ENCODE results near the gene TDRD7. TPM values are rescaled to one million over a fixed set of nuclear protein-coding genes. Genes with fewer than 3 reads are reported as not detected.
A peak's percentile ranks its signal among the peaks of the same experiment; 100 is the strongest.

The TDRD7 gene
- total RNA-seq, 1 donor from 2014 or later, result 15.1 TPM

DNA sequence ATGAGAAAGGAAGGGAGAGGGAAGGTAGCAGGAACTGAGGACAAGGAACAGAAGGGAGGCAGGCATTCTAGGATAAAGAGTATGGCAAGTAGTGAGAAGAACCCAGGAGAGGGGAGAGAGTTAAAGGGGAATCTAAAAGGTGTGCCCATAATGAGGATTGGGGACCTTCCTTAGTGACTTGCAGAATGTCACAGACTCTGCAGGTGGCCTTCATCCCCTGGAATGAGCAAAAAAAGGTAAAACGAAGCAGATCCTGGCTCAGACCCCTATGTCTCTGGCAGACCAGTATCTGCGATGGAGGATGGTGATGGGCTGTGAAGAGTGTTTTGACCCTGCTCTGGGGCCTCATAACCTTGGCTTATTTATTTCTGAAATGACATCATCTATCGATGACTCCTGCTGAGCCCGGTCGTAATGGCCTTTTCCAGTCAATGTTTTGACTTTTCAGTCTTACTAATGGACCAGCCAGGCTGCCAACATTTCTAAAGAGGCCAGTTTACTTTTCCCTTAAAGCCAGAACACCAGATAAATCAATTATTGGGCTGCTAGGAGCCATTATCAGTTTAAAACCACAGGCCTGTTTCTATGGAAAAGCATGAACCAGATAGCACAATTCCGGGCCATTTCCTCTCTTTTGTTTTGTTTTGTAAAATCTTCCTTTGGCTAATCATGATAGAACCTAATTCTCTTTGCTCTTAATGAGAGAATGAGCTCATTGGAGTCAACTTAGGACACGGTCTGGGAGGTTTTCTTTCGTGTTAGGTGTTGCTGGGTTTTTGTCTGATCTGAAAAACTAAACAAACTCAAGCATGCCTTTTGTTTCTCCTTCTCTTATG lies 92.7 kb downstream of the TDRD7 start:
- DNase-seq (ENCODE audit: low spot score), result no peak

DNA sequence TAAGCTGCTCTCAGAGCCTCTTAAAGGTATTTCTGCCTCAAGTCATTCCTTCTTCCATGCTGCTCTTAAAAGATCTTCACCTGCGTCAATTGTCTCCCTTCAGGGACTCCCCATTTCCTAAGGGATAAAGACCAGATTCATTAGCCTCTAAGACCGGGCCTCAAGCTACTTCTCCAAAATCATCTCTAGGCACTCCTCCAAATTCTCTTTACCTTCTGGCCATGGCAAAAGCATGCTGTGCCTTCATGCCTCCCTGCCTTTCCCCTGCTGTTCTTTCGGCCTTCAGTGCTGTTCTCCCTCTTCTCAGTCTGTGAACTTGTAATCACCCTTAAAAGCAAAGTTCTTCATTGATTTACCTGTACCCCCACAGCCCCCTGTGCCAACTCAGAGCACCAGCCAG lies 93.9 kb downstream of the TDRD7 start:
- no peak for DNase-seq (ENCODE audit: low spot score)

DNA sequence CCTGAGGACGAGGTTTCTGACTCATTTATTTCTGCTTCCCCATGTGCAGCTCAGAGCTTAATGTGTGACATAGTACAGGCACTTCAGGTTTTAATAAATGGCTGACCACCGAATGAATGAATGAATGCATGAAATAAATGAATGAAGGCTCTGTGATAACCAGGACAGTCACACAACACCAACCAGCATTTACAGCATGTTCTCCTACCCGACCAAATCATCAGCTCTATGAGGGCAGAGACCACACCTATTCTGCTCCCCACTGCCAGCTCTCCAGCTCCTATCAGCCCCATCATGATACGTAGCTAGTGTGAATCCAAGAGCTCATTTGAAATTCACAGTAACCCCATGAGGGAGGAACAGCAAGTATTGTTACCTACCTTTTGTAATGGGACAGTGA lies 94.4 kb downstream of the TDRD7 start:
- DNase-seq (ENCODE audit: low spot score), result no peak

DNA sequence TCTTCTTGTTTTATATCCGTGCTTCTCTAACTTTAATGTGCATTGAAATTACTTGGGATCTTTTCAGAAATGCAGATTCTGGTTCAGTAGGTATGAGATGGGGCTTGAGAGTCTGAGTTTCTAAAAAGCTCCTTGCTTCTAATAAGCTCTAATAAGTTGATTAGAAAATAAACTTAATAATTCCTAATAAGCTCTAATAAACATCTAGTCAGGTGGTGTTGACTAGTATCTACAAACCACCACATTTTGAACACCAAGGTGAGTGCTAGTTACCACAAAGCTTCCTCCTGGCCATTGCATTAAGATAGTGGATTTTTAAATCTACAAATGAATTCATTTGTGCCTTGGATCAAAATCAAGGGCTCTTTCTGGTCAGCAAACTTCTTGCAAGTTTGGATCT lies 94.9 kb downstream of the TDRD7 start:
- DNase-seq (ENCODE audit: low spot score), result no peak

DNA sequence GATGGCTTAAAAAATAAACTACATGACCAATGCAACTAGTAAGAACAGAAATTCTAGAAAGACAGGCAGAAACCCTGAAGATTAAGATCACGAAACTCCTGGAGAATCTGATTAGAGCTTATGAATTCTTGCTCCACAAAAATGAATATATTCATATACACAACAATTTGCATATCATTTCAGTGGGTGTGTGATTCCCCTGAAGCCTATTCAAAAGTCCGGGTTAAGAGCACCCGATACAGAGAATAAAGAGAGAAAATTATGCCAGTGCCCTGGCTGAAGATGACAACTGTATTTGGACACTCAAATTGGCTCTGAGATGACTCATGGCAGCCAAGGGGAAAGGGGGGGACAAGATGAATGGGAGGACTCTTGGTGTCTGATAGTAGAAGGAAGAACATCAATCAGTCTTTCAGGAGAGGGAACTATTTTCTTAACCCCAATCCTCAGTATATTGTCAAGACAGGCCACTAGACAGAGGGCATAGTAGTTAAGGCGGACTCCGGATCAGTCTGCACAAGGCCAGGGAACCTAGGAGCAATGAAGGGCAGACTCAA lies 95.6 kb downstream of the TDRD7 start:
- no peak for DNase-seq (ENCODE audit: low spot score)

DNA sequence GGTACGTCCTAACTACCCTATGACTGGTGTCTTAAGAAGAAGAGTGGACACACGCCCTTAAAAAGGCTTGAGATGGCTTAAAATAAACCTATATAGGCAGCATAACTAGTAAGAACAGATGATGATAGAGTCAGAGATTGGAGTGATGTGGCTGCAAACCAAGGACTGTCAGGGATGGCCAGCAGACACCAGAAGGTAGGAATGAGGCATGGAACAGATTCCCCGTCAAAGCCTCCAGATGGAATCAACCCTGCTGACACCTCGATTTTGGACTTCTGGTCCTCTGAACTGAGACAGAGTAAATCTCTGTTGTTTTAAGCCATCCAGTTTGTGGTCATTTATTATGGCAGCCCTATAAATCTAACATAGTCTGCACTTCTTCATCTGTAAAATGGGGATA lies 97.0 kb downstream of the TDRD7 start:
- DNase-seq (ENCODE audit: low spot score), result no peak

DNA sequence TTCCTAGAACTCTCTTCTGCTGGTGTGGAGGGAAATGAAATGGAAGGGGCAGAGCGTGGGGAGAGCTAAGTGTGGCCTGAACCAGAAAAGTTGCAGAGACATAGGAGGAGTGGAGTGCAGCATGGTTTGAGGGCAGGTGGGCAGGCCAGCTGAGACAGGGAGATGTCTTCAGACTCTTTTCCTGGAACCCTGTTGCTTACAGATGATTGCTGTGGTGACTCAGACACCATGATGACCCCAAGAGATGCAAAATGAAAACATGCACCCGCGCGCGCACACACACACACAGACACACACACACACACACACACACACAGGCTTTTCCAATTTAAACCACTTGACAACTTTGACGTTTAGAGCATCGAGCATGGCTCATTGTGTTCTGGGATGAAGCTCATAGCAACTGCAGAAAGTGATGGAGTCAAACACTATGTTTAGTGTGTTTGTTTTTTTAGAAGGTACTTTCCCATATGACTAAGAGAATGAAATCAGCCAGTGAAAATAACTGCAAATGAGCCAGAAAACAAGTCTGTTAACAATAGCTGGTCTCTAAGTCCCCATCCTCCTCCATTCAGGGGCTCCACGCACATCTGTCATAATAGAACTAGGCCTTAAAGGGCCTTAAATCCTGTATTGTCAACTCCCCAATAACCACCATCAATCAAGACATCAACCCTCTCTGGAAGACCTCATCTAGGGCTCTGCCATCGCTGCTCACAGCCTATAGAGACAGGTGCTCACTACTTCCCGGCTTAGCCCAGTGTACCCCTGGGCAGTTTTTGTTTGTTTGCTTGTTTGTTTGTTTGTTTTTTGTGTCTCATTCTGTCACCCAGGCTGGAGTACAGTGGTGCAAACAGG lies 99.1 kb downstream of the TDRD7 start:
- peak; percentile 55 for DNase-seq (ENCODE audit: low spot score)

DNA sequence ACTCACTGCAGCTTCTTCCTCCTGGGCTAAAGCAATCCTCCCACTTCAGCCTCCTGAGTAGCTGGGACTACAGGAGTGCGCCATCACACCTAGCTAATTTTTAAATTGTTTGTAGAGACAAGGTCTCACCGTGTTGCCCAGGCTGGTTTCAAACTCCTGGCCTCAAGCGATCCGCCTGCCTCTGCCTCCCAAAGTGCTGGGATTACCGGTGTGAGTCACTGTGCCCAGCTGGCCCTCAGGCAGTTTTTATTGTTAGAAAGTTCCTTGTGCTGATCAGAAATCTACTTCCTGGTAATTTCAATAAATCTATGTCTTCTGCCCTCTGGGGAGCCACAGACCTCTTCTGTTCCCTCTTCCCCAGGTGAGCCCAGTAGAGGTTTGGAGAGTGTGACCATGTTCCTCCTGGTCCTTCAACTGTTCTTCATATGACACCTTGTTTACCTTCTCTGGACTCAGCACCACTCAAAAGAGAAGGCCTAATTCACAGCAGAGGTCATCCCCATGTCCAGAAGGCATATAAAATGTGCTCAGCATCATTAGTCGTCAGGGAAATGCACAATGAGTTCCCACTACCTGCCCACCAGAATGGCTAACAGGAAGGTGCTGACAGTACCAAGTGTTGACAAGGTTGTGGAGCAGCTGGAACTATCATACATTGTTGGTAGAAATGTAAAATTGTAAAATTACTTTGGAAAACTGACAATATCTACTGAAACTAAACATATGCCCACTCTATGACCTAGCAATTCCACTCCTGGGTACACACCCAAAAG lies 99.9 kb downstream of the TDRD7 start:
- DNase-seq (ENCODE audit: low spot score), result no peak

DNA sequence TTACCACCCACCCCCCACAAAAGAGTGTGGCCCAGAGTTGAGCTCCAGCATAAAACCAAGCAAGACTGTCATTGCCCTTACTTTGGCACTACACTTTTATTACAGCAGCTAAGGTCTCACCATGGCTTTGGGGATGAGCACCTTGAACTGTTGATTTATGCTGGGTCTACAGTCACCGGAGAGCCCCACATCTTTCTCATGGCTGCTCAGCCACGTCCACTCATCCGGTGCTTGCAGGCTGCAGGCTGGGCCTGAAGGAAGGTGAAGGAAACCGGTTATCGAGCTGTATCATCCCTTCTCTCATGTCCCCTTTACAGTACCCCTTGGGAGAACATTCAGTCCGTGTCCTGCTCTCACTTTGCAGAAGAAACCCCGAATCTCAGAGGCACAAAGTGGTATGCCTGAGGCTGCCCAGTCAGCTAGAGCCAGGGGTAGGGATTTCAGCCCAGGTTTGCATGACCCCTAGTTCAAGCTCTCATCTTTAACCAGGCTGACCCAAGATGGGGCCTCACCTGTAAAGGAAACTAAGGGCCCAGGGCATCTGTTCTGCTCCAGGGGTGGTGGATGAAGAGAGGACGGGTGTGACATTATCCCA lies 101.2 kb downstream of the TDRD7 start:
- DNase-seq (ENCODE audit: low spot score), result no peak

DNA sequence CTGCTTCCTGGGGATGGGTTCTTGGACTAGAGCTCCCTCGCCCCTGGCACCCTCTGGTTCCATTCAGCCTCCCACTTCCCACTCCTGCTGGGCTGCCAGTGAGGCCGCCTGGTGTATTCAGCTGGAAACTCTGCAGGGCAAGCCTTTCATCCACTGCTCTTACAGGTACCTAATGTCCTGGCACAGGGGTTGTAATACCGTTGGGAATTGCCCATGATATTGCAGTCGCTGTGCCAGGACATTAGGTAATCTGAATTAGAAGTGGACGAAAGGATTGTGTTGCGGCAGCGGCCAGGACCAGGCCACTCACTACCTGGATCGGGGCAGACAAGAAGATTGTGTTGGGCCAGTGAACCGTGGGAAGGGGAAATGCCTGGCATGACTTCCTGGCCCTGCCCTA lies 102.6 kb downstream of the TDRD7 start:
- DNase-seq (ENCODE audit: low spot score), result peak; percentile 71

DNA sequence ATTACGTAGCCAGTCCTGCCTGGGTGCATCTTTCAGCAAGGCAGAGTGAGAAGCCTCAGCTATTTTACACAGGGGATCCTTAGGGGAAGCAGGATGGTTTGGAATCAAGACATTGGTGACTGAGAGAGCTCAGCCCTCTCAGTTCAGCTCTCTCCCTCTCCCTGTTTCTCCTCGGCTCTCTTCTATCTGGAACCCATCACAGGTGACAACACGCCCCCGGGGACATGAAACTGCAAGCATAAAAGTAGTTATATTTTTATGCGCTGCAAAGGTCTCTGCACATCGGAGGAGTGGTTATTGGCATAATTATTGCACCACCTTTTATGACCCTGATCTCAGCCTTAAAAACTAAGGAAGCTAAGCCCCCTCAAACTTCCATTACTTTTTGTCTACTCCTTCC lies 103.8 kb downstream of the TDRD7 start:
- no peak for DNase-seq (ENCODE audit: low spot score)

DNA sequence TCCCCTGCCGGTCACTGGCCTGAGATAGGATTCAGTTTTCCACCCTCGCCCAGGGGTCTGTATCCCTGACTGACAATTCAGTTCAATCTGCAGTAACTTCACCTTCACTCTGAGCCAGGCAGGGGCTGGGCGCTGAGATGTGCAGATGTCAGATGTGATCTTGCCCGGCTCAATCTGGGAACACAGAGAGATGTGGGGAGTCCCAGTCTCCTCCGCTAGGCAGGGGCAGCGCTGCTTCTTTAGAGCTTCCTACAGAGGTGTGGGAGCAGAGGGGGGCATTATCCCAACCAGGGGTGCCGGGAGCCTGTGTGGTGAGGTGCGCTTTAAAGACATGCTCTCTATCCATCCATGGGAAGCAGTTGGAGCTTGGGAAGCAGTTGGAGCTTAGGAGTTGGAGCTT lies 104.2 kb downstream of the TDRD7 start:
- DNase-seq (ENCODE audit: low spot score), result no peak

DNA sequence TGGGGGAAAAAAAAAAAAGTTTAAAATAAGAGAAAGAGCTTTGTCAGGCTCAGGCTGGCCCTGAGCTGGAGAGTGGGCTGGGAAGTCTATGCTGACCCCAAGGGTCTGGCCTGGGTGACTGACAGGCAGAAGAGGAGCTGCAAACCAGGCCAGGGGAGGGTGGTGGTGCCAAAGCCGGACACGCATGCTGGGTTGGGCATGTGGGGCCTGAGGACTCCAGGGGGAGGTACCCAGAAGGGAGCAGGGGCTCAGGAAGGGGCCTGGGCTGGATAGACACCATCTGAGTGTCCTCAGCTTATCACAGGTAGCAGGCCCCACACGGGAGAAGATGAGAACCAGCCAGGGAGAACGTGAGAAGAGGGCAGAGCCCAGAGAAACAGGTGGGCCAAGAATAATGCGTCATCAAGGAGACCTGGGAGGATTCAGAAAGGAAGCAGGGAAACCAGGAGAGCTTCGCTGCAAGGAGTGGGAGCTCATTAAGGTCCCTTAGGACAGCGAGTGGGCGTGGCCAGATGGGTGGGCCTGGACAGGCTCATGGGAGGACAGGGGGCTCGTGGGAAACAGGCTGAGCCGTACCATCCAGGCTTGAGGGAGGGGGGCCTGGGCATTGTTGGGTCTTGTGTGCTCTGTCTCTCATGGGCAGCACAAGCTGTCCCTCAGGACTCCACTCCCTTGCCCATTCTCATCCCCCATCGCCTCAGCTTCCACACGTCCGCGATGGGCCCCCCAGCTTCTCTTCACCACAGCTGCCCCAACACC lies 105.6 kb downstream of the TDRD7 start:
- peak; percentile 82 for DNase-seq (ENCODE audit: low spot score)

DNA sequence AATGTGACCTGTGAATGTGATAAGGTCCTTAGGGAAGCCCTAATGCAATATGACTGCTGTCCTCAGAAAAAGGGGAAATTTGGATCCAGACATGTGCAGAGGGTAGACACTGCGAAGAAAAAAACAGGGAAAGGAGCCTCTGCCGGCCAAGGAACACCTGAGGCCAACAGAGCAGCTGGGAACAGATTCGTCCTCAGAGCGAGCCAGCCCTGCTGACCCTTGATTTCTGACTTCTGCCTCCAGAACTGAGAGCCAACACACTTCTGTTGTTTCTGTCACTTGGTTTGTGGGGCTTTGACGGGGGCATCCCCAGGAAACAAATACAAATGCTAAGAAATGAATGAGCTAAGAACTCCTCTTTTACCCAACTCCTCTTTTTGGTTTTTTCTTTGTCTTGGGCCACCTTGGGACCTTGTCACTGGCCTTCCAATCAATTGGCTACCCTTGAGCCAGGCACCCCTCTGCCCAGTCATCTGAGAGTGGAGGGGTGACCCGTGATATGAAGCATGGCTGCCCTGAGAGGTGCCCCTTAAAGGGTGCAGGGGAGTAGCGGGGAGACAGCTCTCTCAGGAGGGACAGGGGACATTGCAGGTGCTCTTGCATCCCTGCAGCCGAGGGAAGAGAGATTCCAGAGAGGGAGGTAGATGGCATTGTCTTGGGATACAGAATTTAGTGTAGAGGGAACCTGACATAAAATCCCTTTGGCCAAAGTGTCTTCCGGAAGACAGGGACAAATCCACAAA lies 106.4 kb downstream of the TDRD7 start:
- DNase-seq (ENCODE audit: low spot score), result peak; percentile 60

DNA sequence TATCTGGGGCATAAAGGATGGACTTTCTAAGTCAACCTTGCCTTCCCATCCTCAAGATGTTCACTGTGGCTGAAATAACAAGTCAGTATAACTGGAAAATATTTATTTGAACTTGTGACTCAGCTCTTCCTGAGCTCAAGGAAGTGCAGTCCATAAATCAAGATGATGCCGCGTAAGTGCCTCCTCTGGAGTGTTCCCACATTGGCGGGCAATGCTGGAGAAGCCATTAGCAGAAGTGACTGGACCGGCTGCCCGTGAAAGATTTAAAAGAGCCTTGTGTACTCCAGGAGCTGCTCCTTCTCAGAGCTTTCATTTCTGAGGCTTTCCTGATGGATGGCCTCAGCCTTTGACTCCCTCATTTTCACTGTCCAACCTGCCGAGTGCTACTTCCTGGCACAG lies 107.0 kb downstream of the TDRD7 start:
- DNase-seq (ENCODE audit: low spot score), result peak; percentile 71

DNA sequence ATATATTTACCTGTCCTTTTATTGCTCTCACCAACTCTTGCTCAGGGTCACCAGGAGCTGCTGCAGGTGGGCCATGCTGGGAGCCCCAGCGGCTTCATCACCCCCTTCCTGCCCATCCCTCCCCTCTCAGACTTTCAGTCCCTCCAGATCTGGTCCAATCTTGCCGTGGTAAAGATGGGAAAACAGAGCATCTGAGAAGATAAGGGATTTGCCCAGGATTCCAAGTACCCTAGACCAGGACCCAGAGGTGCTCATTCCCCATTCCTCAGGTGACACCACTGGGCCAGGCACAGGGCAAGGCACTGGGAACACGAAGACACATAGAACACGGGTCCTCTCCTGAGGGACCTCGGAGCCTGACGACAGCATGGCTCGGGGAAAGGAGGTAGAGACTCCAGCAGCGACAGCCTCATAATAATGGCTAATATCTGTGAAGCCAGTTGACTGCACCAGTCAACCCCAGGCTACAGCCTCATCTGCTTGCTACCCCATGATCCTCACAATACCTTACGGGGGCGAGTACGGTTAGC lies 107.6 kb downstream of the TDRD7 start:
- DNase-seq (ENCODE audit: low spot score), result peak; percentile 69

DNA sequence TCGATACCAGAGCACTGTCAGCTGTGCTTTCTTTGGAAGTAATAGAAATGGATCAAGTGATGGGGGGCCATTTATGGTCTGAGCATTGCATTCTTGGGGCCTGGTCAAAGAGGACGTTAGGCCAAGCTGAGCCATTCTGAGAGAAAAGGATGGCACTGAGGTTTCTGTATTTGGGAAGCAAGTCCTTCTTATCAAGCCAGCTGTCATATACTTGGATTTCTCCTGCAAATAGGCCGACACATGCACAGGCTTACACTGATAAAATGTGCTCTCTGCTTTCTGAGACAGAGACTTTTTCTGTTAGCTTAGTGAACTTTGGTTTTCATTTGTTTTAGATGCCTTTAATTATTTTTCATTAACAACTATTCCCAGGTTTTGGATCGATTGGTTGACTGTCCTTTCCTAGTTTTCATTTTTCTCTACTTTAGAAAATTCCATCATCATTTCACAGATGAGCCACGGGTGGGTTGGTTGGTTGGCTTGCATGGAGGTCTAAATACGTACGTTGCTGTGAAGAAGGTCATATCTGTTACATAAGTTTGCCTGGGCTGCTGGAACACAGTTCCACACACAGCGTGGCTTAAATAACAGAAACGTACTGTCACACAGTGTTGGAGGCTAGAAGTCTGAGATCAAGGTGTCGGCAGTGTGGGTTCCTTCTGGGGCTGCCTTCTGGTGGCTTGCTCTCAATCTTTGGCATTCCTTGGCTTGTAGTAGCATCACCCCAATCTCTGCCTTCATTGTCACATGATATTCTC lies 109.9 kb downstream of the TDRD7 start:
- peak; percentile 45 for DNase-seq (ENCODE audit: low spot score)

DNA sequence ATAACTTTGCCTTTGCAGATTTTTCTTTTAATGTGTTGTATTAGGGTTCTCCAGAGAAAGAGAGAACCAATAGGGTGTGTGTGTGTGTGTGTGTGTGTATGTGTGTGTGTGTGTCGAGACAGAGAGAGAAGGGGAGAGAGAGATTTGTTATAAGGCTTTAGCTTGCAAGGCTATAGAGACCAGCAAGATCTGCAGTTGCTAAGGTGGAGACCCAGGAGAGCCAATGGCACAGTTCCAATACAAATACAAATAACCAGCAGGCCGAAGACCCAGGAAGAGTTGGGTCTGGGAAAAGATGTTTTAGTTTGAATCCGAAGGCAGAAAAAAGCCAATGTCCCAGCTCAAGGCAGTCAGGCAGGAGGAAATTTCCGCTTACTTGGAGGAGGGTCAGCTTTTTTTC lies 112.5 kb downstream of the TDRD7 start:
- DNase-seq (ENCODE audit: low spot score), result no peak
